H1 (cell line): Measurements from ENCODE around the gene ATG5. TPM values are rescaled to one million over a fixed set of nuclear protein-coding genes. Genes with fewer than 3 reads are reported as not detected.

Experiments used
- CTCF ChIA-PET: fragments of 300-600 bp; sonication (Branson Sonifier 250); formaldehyde crosslinking; loops from one replicate; lab custom pipeline; 2021; ENCODE audit not compliant: partially characterized antibody; lab: Charles Lee
- POLR2A ChIA-PET: fragments of 300-600 bp; sonication (Branson Sonifier 250); formaldehyde crosslinking; loops from one replicate; lab custom pipeline; 2021; ENCODE audit warnings: inconsistent platforms; ENCODE audit not compliant: partially characterized antibody; lab: Charles Lee
- DNase-seq, 2 experiments: peaks; one replicate each; pipeline versions ENCODE4 v3.0.0 to v3.0.0-alpha.2; 2010 to 2022; ENCODE audit warnings: low spot score in 2 of 2, low read depth in 1 of 2, mixed read lengths in 1 of 2
- FAIRE-seq: peaks from 2 replicates; lab custom pipeline; 2011; peaks lifted over from hg19 to GRCh38; lab: Jason Lieb, UNC
- H2AFZ ChIP-seq: 2 replicates; pipeline ENCODE4 v1.8.1; 2012; ENCODE audit warnings: low read length, inconsistent platforms
- H2AK5ac ChIP-seq: 2 replicates; pipeline ENCODE4 v1.6.1; 2013; ENCODE audit warnings: low read depth, low read length
- H2BK120ac ChIP-seq: replicated peaks from 2 replicates; pipeline ENCODE3; 2013; ENCODE audit warnings: low read depth, low read length, inconsistent platforms
- H2BK12ac ChIP-seq: 2 replicates; pipeline ENCODE4 v1.6.1; 2013; ENCODE audit warnings: low read depth, low read length
- H2BK15ac ChIP-seq: 2 replicates; pipeline ENCODE4 v1.6.1; 2013; ENCODE audit warnings: low read length
- H2BK20ac ChIP-seq: 2 replicates; pipeline ENCODE4 v1.6.1; 2013; ENCODE audit warnings: low read length
- H2BK5ac ChIP-seq: 2 replicates; pipeline ENCODE4 v1.6.1; 2013; ENCODE audit warnings: low read depth, low read length
- H3K14ac ChIP-seq: 2 replicates; pipeline ENCODE4 v1.6.1; 2013; ENCODE audit warnings: inconsistent platforms; ENCODE audit not compliant: insufficient read length
- H3K18ac ChIP-seq: 2 replicates; pipeline ENCODE4 v1.6.1; 2013; ENCODE audit warnings: low read length; ENCODE audit errors: extremely low read depth
- H3K23ac ChIP-seq: 2 replicates; pipeline ENCODE4 v1.6.1; 2013; ENCODE audit warnings: inconsistent platforms; ENCODE audit not compliant: insufficient read length
- H3K23me2 ChIP-seq: 2 replicates; pipeline ENCODE4 v1.6.1; 2013; ENCODE audit warnings: low read depth, low read length
- H3K27ac ChIP-seq: 2 replicates; pipeline ENCODE4 v1.6.1; 2011; ENCODE audit warnings: low read depth, low read length, inconsistent platforms
- H3K27me3 ChIP-seq, 4 experiments: replicated peaks in 1 of 4; 1 replicate in 1 of 4; 2 replicates in 3 of 4; pipeline versions ENCODE4 v1.6.1 to v1.8.1; 2011 to 2013; ENCODE audit warnings: low read length in 3 of 4, mild to moderate bottlenecking in 3 of 4, inconsistent platforms in 2 of 4, mixed read lengths in 2 of 4, moderate library complexity in 1 of 4; ENCODE audit not compliant: control insufficient read depth in 3 of 4, insufficient read depth in 3 of 4; ENCODE audit errors: extremely low read depth in 1 of 4
- H3K36me3 ChIP-seq, 4 experiments: 2 replicates each; pipeline versions ENCODE4 v1.6.1 to v1.8.1; 2011 to 2013; ENCODE audit warnings: mild to moderate bottlenecking in 4 of 4, low read length in 3 of 4, moderate library complexity in 2 of 4, control low read depth in 1 of 4, inconsistent platforms in 1 of 4; ENCODE audit not compliant: insufficient read depth in 4 of 4, control insufficient read depth in 2 of 4
- H3K4ac ChIP-seq: replicated peaks from 2 replicates; pipeline ENCODE3; 2013; ENCODE audit warnings: low read length, low read depth, mixed read lengths, inconsistent platforms; ENCODE audit not compliant: insufficient read length
- H3K4me1 ChIP-seq, 4 experiments: replicated peaks in 1 of 4; 1 replicate in 1 of 4; 2 replicates in 3 of 4; pipeline versions ENCODE4 v1.6.1 to v1.8.1; 2011 to 2013; ENCODE audit warnings: low read length in 3 of 4, inconsistent platforms in 2 of 4, mixed read lengths in 1 of 4; ENCODE audit not compliant: insufficient read depth in 4 of 4, control insufficient read depth in 3 of 4
- H3K4me2 ChIP-seq, 2 experiments: 2 replicates each; pipeline versions ENCODE4 v1.6.1 to v1.8.1; 2011 to 2013; ENCODE audit warnings: low read depth in 2 of 2, low read length in 2 of 2, control low read depth in 1 of 2, inconsistent platforms in 1 of 2, mild to moderate bottlenecking in 1 of 2; ENCODE audit not compliant: insufficient read depth in 1 of 2
- H3K4me3 ChIP-seq, 4 experiments: fragments of 200-600, 300-600 bp in 1 of 4; sonication (generic), shearing (Covaris generic), sonication (Bioruptor Twin) in 1 of 4; 2 replicates each; pipeline versions ENCODE4 v1.5.1 to v1.8.1; 2011 to 2016; ENCODE audit warnings: low read length in 4 of 4, low read depth in 3 of 4, control low read depth in 2 of 4, inconsistent platforms in 2 of 4, mild to moderate bottlenecking in 2 of 4, mixed read lengths in 1 of 4, moderate library complexity in 1 of 4; ENCODE audit not compliant: insufficient read depth in 2 of 4; ENCODE audit errors: extremely low read depth in 1 of 4
- H3K56ac ChIP-seq: replicated peaks from 2 replicates; pipeline ENCODE3; 2013; ENCODE audit warnings: low read depth, mild to moderate bottlenecking, mixed read lengths, low read length, inconsistent platforms; ENCODE audit not compliant: insufficient read length
- H3K79me1 ChIP-seq: 2 replicates; pipeline ENCODE4 v1.6.1; 2013; ENCODE audit warnings: low read depth, low read length, control low read depth
- H3K79me2 ChIP-seq, 2 experiments: 2 replicates each; pipeline versions ENCODE4 v1.6.1 to v1.8.1; 2012 to 2013; ENCODE audit warnings: low read length in 2 of 2, mild to moderate bottlenecking in 2 of 2, inconsistent platforms in 1 of 2; ENCODE audit not compliant: insufficient read depth in 2 of 2, control insufficient read depth in 1 of 2
- H3K9ac ChIP-seq, 4 experiments: replicated peaks in 1 of 4; 1 replicate in 1 of 4; 2 replicates in 3 of 4; pipeline versions ENCODE4 v1.6.1 to v1.8.1; 2011 to 2013; ENCODE audit warnings: low read depth in 3 of 4, low read length in 3 of 4, control low read depth in 2 of 4, mild to moderate bottlenecking in 2 of 4, moderate library complexity in 2 of 4, inconsistent platforms in 1 of 4; ENCODE audit errors: extremely low read depth in 1 of 4
- H3K9me3 ChIP-seq, 2 experiments: 2 replicates each; pipeline versions ENCODE4 v1.6.1 to v1.8.1; 2012 to 2013; ENCODE audit warnings: mild to moderate bottlenecking in 2 of 2, moderate library complexity in 2 of 2, control low read depth in 1 of 2, inconsistent platforms in 1 of 2, low read depth in 1 of 2, low read length in 1 of 2, mixed read lengths in 1 of 2; ENCODE audit not compliant: insufficient read depth in 2 of 2
- H4K20me1 ChIP-seq, 2 experiments: replicated peaks in 1 of 2; 2 replicates each; pipeline versions ENCODE3 to v1.8.1; 2011 to 2013; ENCODE audit warnings: inconsistent platforms in 2 of 2, low read length in 2 of 2, mild to moderate bottlenecking in 1 of 2; ENCODE audit not compliant: insufficient read depth in 2 of 2, control insufficient read depth in 1 of 2
- H4K5ac ChIP-seq: 2 replicates; pipeline ENCODE4 v1.6.1; 2013; ENCODE audit warnings: low read length, low read depth, mixed read lengths, inconsistent platforms; ENCODE audit not compliant: insufficient read length
- H4K8ac ChIP-seq: 2 replicates; pipeline ENCODE4 v1.8.0; 2013; ENCODE audit warnings: mild to moderate bottlenecking, moderate library complexity, low read length, inconsistent platforms; ENCODE audit not compliant: insufficient read depth; ENCODE audit errors: extremely low read depth
- H4K91ac ChIP-seq: replicated peaks from 2 replicates; pipeline ENCODE3; 2013; ENCODE audit warnings: low read length, mixed read lengths, inconsistent platforms; ENCODE audit not compliant: insufficient read length
- CHD1 ChIP-seq: IDR thresholded peaks from 2 replicates; pipeline ENCODE4 v1.6.1; 2012; ENCODE audit warnings: low read depth, low read length, improper control_type of control experiment
- CHD2 ChIP-seq: IDR thresholded peaks from 2 replicates; pipeline ENCODE4 v1.6.1; 2012; ENCODE audit warnings: low read length, improper control_type of control experiment
- CTBP2 ChIP-seq: IDR thresholded peaks from 2 replicates; pipeline ENCODE4 v1.7.0; 2011; ENCODE audit warnings: borderline replicate concordance, mild to moderate bottlenecking, moderate library complexity, mixed read lengths, low read length; ENCODE audit not compliant: insufficient read depth, insufficient read length
- EP300 ChIP-seq, 2 experiments: IDR thresholded peaks; 1 replicate in 1 of 2; 2 replicates in 1 of 2; pipeline ENCODE4 v1.6.1; 2011 to 2012; ENCODE audit warnings: low read depth in 2 of 2, low read length in 2 of 2, mild to moderate bottlenecking in 2 of 2, borderline replicate concordance in 1 of 2, inconsistent platforms in 1 of 2, moderate library complexity in 1 of 2
- EZH2 ChIP-seq: fragments of 200-600 bp; sonication (generic); IDR thresholded peaks from 2 replicates; pipeline ENCODE4 v1.7.1; 2012; ENCODE audit warnings: low read depth, mild to moderate bottlenecking, moderate library complexity, low read length, inconsistent platforms; ENCODE audit not compliant: severe bottlenecking
- HDAC6 ChIP-seq: IDR thresholded peaks from one replicate; pipeline ENCODE4 v1.7.1; 2012; ENCODE audit warnings: low read depth, mild to moderate bottlenecking, inconsistent platforms, low read length, moderate library complexity
- MAX ChIP-seq: IDR thresholded peaks from 2 replicates; pipeline ENCODE4 v1.6.1; 2012; ENCODE audit warnings: inconsistent platforms
- PHF8 ChIP-seq: fragments of 200-600 bp; sonication (generic); conservative IDR thresholded peaks from 2 replicates; pipeline ENCODE4 v1.7.1; 2012; ENCODE audit warnings: low read depth, mild to moderate bottlenecking, inconsistent platforms, low read length, moderate library complexity
- RBBP5 ChIP-seq: IDR thresholded peaks from 2 replicates; pipeline ENCODE4 v1.7.1; 2012; ENCODE audit warnings: low read depth, mild to moderate bottlenecking, inconsistent platforms, low read length, moderate library complexity, borderline replicate concordance
- RFX5 ChIP-seq: IDR thresholded peaks from 2 replicates; pipeline ENCODE4 v1.6.1; 2011; ENCODE audit warnings: low read depth, low read length, improper control_type of control experiment, borderline replicate concordance
- RXRA ChIP-seq: IDR thresholded peaks from 2 replicates; pipeline ENCODE4 v1.6.1; 2011; ENCODE audit warnings: low read depth, mild to moderate bottlenecking, low read length, moderate library complexity; ENCODE audit not compliant: insufficient read depth
- SP4 ChIP-seq: IDR thresholded peaks from 2 replicates; pipeline ENCODE4 v1.6.1; 2012; ENCODE audit warnings: low read length, inconsistent platforms
- SRF ChIP-seq: IDR thresholded peaks from 2 replicates; pipeline ENCODE4 v1.6.1; 2011; ENCODE audit warnings: mild to moderate bottlenecking, low read depth, low read length, moderate library complexity
- SUZ12 ChIP-seq: fragments of 200-600 bp; sonication (generic); IDR thresholded peaks from 2 replicates; pipeline ENCODE4 v1.6.1; 2012; ENCODE audit warnings: mild to moderate bottlenecking, inconsistent platforms, low read length, moderate library complexity, mixed read lengths
- WGBS, 2 experiments: shearing (Covaris generic) in 1 of 2; methylation state at CpG; one replicate each; pipeline versions ENCODE4 v1.1.6 to v1.1.7; 2013 to 2015; ENCODE audit warnings: low lambda C conversion rate in 2 of 2, mixed read lengths in 2 of 2, inconsistent platforms in 1 of 2, low coverage in 1 of 2, missing lambda C conversion rate in 1 of 2; ENCODE audit not compliant: insufficient replicate concordance in 2 of 2, insufficient coverage in 1 of 2, insufficient read length in 1 of 2; ENCODE audit errors: extremely low coverage in 1 of 2, missing lambda C conversion rate in 1 of 2; 5-methylcytosine and 5-hydroxymethylcytosine counted together
- polyA plus RNA-seq, 7 experiments: library from polyadenylated mRNA; depleted of rRNA in 3 of 7; stranded (reverse) in 5 of 7; unstranded in 2 of 7; fragments of >200 nt in 5 of 7; fragments of 200-250 nt in 2 of 7; gene quantifications; 1 replicate in 5 of 7; 2 replicates in 1 of 7; 4 replicates in 1 of 7; pipeline versions ENCODE4 v1.2.1 to v1.2.3, GENCODE V29; 2011 to 2013; ENCODE audit warnings: missing spikeins in 2 of 7, mixed read lengths in 2 of 7
- total RNA-seq: library from RNA; stranded (reverse); fragmentation: NEBNext Ultra II Directional; extraction: Animal tissue kit (Norgen Biotek cat#: 25700); gene quantifications from 2 replicates; pipeline ENCODE4 v1.2.1, GENCODE V29; 2021

ATG5 gene
- total and polyA plus RNA-seq, 2 of the 8 experiments (the other 6 are each of a cell fraction or from before 2014, with no cell fraction given) = 18.2 to 39.0 TPM

DNA sequence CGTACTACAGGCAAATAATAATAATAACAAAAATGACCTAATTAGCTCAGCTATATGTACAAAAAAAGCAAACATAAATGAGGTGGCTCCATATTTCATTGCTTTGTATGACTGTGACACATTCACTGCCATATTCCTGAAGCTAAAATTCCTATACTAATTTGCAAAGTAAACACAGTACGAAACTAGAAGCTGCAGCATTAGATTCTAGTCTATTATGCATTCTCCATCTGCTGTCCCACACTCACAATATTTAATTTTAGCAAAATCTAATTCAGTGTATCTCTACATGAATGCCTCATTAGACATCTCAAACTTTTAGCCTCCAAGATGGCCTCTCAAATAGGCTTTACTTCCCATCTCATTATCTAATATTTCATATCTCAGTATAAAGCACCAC is 55.1 kb downstream of the ATG5 start:
- no peak overlapping the region for H4K8ac ChIP-seq
- H2BK120ac ChIP-seq = no peak overlapping the region
- H3K18ac ChIP-seq = no peak overlapping the region
- no peak overlapping the region for H3K4me2 ChIP-seq
- H3K9me3 ChIP-seq = peaks cover 0 to 9% of the 10 kb centered on the region in 2 experiments; a peak in 1 of 4 replicates
- no peak overlapping the region for H2BK20ac ChIP-seq
- POLR2A ChIA-PET = no interaction called here
- DNase-seq (no peak), FAIRE-seq (no peak)
- H3K27me3 ChIP-seq = no peaks in the 10 kb centered on the region
- H3K23ac ChIP-seq = no peak overlapping the region
- no peak overlapping the region for H2BK12ac ChIP-seq
- H3K4me3 ChIP-seq = no peak overlapping the region
- no peak overlapping the region for H3K27ac ChIP-seq
- CTCF ChIA-PET = interaction anchor here (0.9 kb wide), 1 partner anchor 10 kb away, joined by 3 read pairs; no protein-coding TSS in a partner anchor
- no peaks in the 10 kb centered on the region for H3K79me1 ChIP-seq
- peaks cover 0 to 12% (median 0%) of the 10 kb centered on the region in 4 experiments; a peak in 2 of 8 replicates for H3K36me3 ChIP-seq
- no peak overlapping the region for H4K5ac ChIP-seq
- 0 out of 7 replicates have a peak, but pooled peaks cover 0 to 3% (median 0%) of the 10 kb centered on the region in 4 experiments for H3K4me1 ChIP-seq
- H3K23me2 ChIP-seq = no peaks in the 10 kb centered on the region; the same call in 1 of the 2 replicates
- no peak overlapping the region for H2AFZ ChIP-seq
- no peak overlapping the region for H2AK5ac ChIP-seq
- no peak overlapping the region for H2BK5ac ChIP-seq
- H2BK15ac ChIP-seq = no peak overlapping the region
- no peak overlapping the region for H3K56ac ChIP-seq
- H3K14ac ChIP-seq = no peak overlapping the region
- H3K4ac ChIP-seq = no peak overlapping the region
- H4K20me1 ChIP-seq = peaks cover 2% of the 10 kb centered on the region in 2 experiments
- no peak overlapping the region for H3K9ac ChIP-seq
- WGBS, 2 experiments = 89% methylated on average over 2 of the region's 2 CpGs; no CpG with 5 or more reads in 1 of the 2 experiments
- no peak overlapping the region for H4K91ac ChIP-seq
- peaks cover 3 to 74% of the 10 kb centered on the region in 2 experiments; a peak in 3 of 4 replicates for H3K79me2 ChIP-seq
- no peak for TF ChIP-seq PHF8
- TF ChIP-seq CTBP2 = no peak
- no peak for TF ChIP-seq HDAC6
- TF ChIP-seq SP4 = no peak
- no peak for TF ChIP-seq MAX
- TF ChIP-seq SRF = no peak
- no peak for TF ChIP-seq RFX5
- no peak for TF ChIP-seq CHD1
- TF ChIP-seq EZH2 = no peak
- TF ChIP-seq EP300 (IDR thresholded peaks at IDR 0.05; ENCODE audit: borderline replicate concordance in 1 of 2, low read depth in 2 of 2, low read length in 2 of 2) = no peak
- TF ChIP-seq CHD2 = no peak
- TF ChIP-seq RXRA = no peak
- TF ChIP-seq SUZ12 = no peak
- TF ChIP-seq RBBP5 = no peak
